GM18499 (cell line): ENCODE results near the gene CR1L.
A peak's percentile ranks its signal among the peaks of the same experiment; 100 is the strongest.
"Not testable (repeated sequence)": the region's sequence is repeated elsewhere in the genome, so short reads cannot be mapped to it uniquely, and the experiment has no call there.

ENCODE experiments used
- ATAC-seq: cut with Tn5 transposase; IDR thresholded peaks from one replicate; pipeline ENCODE4 v1.9.1; 2021; ENCODE audit warnings: moderate number of reproducible peaks; ENCODE audit not compliant: insufficient read depth, unreplicated experiment

The CR1L gene

GRCh38 chr1:207742850-207743555, 98.1 kb downstream of the CR1L start:
- no peak for ATAC-seq

GRCh38 chr1:207744000-207744534, 99.1 kb downstream of the CR1L start:
- ATAC-seq = no peak

- no peak for ATAC-seq
Measured at GRCh38 chr1:207745285-207745684, 100.4 kb downstream of the CR1L start.

DNA sequence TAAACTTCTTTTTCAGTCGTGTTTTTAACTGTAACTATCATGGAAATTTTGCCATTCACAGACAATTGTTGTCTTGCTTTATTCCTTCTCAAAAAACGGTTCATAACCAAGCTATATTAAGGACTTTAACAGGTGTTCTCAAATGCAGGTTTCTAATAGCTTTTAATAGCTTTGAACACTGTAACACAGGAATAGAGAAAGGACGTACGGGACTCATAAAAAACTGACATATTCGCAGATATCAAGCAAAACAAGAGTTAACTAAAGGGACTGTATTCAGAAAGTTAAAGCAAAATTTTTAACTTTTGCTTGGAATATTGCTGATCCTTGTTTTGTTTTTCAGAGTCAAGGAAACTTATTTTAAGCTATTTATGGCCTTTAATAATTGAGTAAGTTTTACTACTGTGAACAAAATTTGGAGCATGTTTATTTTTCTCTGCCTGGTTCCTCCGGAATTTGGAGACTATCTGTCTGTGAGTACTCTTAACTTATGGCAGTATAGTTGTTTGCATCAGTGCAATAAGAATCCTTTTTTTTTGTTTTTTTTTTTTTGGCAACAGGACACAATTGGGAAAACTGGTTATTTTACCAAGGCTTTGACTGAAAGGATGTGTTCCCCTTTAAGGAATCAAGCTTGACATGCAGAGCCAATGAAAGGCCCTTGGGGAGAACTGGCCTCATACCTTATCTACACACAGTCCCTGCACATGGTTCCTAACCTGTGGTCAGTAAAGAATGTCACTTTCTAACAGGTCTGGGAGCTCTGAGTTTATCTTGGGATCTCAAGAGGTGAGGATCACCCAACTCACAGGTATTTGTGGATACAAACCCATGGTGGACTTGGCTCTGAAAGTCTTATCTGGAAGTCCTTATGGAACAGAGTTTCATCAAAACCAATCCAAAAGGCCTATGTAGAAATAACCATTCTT, 101.2 kb downstream of the CR1L start:
- ATAC-seq = no peak

- no peak for ATAC-seq
Measured at GRCh38 chr1:207747627-207748492, 102.9 kb downstream of the CR1L start.

- no peak for ATAC-seq
Measured at GRCh38 chr1:207748737-207749528, 104.0 kb downstream of the CR1L start.

- no peak for ATAC-seq
Measured at GRCh38 chr1:207750631-207751305, 105.8 kb downstream of the CR1L start.

- not testable (repeated sequence) for ATAC-seq
Measured at GRCh38 chr1:207751463-207751789, 106.5 kb downstream of the CR1L start.

DNA sequence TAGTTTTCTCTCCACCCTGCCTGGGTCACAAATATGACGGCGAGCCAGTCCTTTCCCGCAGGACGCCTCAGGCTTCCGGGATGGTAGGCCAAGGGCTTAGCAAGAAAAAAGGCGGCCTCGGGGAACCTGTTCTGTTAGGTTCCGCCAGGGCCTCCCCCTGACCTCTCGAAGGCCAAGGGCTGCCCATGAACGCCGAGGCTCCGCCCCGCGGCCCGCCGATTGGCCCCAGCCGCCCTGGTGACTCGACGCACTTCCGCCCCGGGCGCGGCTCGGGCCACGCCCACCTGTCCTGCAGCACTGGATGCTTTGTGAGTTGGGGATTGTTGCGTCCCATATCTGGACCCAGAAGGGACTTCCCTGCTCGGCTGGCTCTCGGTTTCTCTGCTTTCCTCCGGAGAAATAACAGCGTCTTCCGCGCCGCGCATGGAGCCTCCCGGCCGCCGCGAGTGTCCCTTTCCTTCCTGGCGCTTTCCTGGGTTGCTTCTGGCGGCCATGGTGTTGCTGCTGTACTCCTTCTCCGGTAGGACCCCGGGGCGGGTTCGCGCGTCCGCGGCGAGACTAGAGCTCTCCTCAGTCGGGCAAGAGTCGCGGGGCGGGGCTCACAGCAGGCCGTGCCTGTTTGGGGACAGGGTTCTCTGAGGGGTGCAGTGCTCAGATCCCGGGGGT, 107.0 kb downstream of the CR1L start, which contains the start of gene CD46:
TSS of gene CD46 (plus strand) at position 265 of the 666 bp plus-strand sequence. CDS start at position 424, 159 bp downstream.
- ATAC-seq = peak; percentile 66

DNA sequence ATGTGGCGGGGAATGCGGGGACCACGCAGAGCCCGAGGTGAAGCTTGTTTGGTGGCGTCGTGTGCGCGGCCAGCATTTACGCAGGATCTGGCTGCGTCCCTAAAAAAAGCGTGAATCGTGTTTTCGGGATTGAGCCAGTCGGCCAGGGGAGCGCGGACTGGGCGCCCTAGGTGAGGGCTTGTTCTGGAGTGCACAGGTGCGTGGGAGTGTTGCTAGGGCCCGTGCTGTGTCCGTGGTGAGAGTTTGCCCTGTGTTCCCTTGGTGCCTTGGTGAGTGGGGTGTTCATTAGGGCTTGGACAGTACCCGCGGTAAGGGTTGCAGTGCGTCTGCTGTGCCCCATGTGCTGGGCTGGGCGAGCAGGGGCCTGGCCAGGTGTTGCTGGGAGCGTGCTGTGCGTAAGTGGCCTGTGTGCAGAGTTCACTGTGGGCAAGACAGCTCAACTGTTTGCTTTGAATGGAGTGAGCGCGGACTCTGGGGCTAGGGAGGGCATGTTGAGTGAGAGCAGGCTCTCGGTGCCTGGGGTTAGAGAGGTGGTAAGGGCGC, 107.6 kb downstream of the CR1L start:
- peak; percentile 22 for ATAC-seq

GRCh38 chr1:207753611-207754010, 108.7 kb downstream of the CR1L start:
- no peak for ATAC-seq

GRCh38 chr1:207754011-207754410, 109.1 kb downstream of the CR1L start:
- ATAC-seq = no peak

DNA sequence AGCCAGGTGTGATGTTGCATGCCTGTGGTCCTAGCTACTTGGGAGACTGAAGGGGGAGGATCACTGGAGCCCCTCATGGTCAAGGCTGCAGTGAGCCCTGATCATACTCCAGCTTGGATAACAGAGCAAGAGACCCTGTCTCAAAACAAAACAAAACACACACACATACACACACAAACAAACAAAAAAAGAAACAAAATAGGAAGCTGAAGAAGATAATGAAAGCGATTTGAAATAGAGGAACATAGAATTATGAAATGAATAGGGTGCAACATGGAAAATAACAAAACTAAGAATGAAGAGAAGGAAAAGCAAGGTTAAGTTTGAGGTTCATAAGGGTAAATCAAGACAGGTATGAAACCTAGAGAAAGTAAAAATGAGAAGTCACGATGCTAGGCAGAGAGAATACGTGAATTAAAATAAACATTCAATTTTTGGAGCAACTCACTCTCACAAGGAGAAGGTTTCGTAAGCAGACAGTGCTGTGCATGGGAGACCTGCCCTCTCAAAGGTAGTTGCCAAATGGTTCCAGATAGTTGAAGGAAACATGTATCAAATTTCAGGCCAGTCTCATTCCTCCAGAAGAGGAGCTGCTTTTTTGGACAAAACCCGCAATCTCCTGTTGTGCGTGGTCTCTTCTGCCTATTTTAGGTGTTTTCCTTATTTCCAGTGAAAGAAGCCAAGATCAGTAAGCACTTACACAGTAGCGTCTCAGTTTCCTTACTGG, 110.2 kb downstream of the CR1L start:
- ATAC-seq = no peak

GRCh38 chr1:207755846-207756693, 111.1 kb downstream of the CR1L start:
- no peak for ATAC-seq

- ATAC-seq = no peak
Measured at GRCh38 chr1:207762622-207763021, 117.7 kb downstream of the CR1L start.

- no peak for ATAC-seq
Measured at GRCh38 chr1:207763091-207763490, 118.2 kb downstream of the CR1L start.

- no peak for ATAC-seq
Measured at GRCh38 chr1:207763972-207764371, 119.0 kb downstream of the CR1L start.
